Psoas muscle (tissue), 8 donors: ENCODE measurements around the gene CENPB. TPM values are rescaled to one million over a fixed set of nuclear protein-coding genes. Genes with fewer than 3 reads are reported as not detected.
A peak's percentile ranks its signal among the peaks of the same experiment; 100 is the strongest.

Experiments
- ATAC-seq, 4 donors: fragments of 200-7000 bp; cut with Tn5 transposase; one replicate each; pipeline ENCODE4 v1.9.1; 2020; ENCODE audit warnings: moderate library complexity in 3 of 4, mild to moderate bottlenecking in 2 of 4
- DNase-seq, 2 donors: peaks; one replicate each; pipeline ENCODE4 v3.0.0-alpha.2; 2020
- H3K27ac ChIP-seq: fragments of 200-600 bp; one replicate; pipeline ENCODE4 v1.8.0; 2022
- H3K27me3 ChIP-seq, 3 donors: fragments of 200-600 bp in 1 of 3; one replicate each; pipeline versions ENCODE4 v1.6.1 to v1.8.0; 2013 to 2022; ENCODE audit warnings: low read length in 2 of 3, mild to moderate bottlenecking in 2 of 3, moderate library complexity in 1 of 3; ENCODE audit not compliant: insufficient read depth in 3 of 3
- H3K36me3 ChIP-seq, 2 donors: fragments of 200-600 bp in 1 of 2; one replicate each; pipeline versions ENCODE4 v1.6.1 to v1.8.0; 2013 to 2022; ENCODE audit warnings: low read depth in 1 of 2, mild to moderate bottlenecking in 1 of 2, moderate library complexity in 1 of 2; ENCODE audit not compliant: insufficient read depth in 1 of 2
- H3K4me1 ChIP-seq: fragments of 200-600 bp; one replicate; pipeline ENCODE4 v1.8.0; 2022
- H3K4me3 ChIP-seq: fragments of 200-600 bp; one replicate; pipeline ENCODE4 v1.8.0; 2022; ENCODE audit warnings: mild to moderate bottlenecking
- H3K9me3 ChIP-seq: fragments of 200-600 bp; one replicate; pipeline ENCODE4 v1.8.0; 2022
- CTCF ChIP-seq: fragments of 200-600 bp; IDR thresholded peaks from one replicate; pipeline ENCODE4 v1.8.0; 2022; ENCODE audit warnings: antibody characterized with exemption
- WGBS, 3 donors: extraction: QIAGEN DNeasy Blood & Tissue Kit; methylation state at CpG; one replicate each; pipeline versions ENCODE4 v1.1.6 to v1.1.7; 2013; 5-methylcytosine and 5-hydroxymethylcytosine counted together
- intact Hi-C, 2 donors: fragments of 100-400 bp; cut with DNase I; formaldehyde crosslinking; loops; one replicate each; pipeline versions ENCODE4 v1.11.0 to v1.14.2; 2022
- polyA plus RNA-seq, 3 donors: library from polyadenylated mRNA; stranded (reverse); fragments of 200-250 nt; gene quantifications; one replicate each; pipeline ENCODE4 v1.2.3, GENCODE V29; 2013
- total RNA-seq, 4 donors: library from RNA; stranded (reverse); fragmentation: NEBNext Ultra II Directional in 2 of 4; extraction: Animal tissue kit (Norgen Biotek cat#: 25700) in 2 of 4; gene quantifications; one replicate each; pipeline versions ENCODE4 v1.2.1 to v1.2.4, GENCODE V29; 2021 to 2023
- donor health status: healthy with polysubstance abuse.
- donor health status: DM: no; HTN: no; CAD: no; lungs with moderate emphysema.
- donor health status: Bipolar disorder and iron deficiency.
- donor health status: healthy.
- donor health status: DM: yes; HTN: yes; CAD: no.
- donor health status: DM: no; HTN: no; CAD: no.
- donor health status: DM: no; HTN: no; CAD: no.
- donor health status: DM: yes; HTN: yes; CAD: no.

CENPB gene
- total and polyA plus RNA-seq, 7 donors: 74.3 to 144 (median 99.0) TPM

- DNase-seq: no peak
- no peaks in the 10 kb centered on the region for H3K9me3 ChIP-seq
- H3K27me3 ChIP-seq: peaks cover 0 to 16% (median 0%) of the 10 kb centered on the region in 3 donors
- no peak for TF ChIP-seq CTCF
- no peaks in the 10 kb centered on the region for H3K4me1 ChIP-seq
- WGBS, 3 donors: 73 to 78% (median 74%) methylated on average over 7 of the region's 7 CpGs
- no peak overlapping the region for H3K4me3 ChIP-seq
- no peaks in the 10 kb centered on the region for H3K36me3 ChIP-seq
- intact Hi-C loops: no loop called here
- no peak for ATAC-seq
- no peak overlapping the region for H3K27ac ChIP-seq
Observed at GRCh38 chr20:3741836-3742458, 44.6 kb downstream of the CENPB start.

GRCh38 chr20:3740615-3741301, 45.8 kb downstream of the CENPB start:
- intact Hi-C loops: no loop called here
- H3K36me3 ChIP-seq: no peaks in the 10 kb centered on the region
- ATAC-seq (no peak), DNase-seq (no peak)
- H3K27ac ChIP-seq: no peak overlapping the region
- H3K9me3 ChIP-seq: no peaks in the 10 kb centered on the region
- no peak for TF ChIP-seq CTCF
- peaks cover 0 to 13% (median 0%) of the 10 kb centered on the region in 3 donors for H3K27me3 ChIP-seq
- H3K4me1 ChIP-seq: no peaks in the 10 kb centered on the region
- no peak overlapping the region for H3K4me3 ChIP-seq
- WGBS, 3 donors: 89 to 92% (median 91%) methylated on average over 15 of the region's 15 CpGs

GRCh38 chr20:3739926-3740451, 46.6 kb downstream of the CENPB start:
- TF ChIP-seq CTCF: no peak
- intact Hi-C loops: no loop called here

GRCh38 chr20:3739054-3739925, 47.2 kb downstream of the CENPB start:
- Histone ChIP-seq H3K4me3 (no peak overlapping the region), H3K27ac (peak overlapping the region; percentile 55), H3K36me3 (no peaks in the 10 kb centered on the region), H3K9me3 (no peaks in the 10 kb centered on the region), H3K4me1 (no peaks in the 10 kb centered on the region), H3K27me3 (peaks cover 0 to 6% (median 0%) of the 10 kb centered on the region in 3 donors)
- intact Hi-C loops: no loop called here
- ATAC-seq (peak in 3 of 4 donors; percentile 31 to 67 (median 55)), DNase-seq (peak in 1 of 2 donors; percentile 66)
- no peak for TF ChIP-seq CTCF
- 63 to 73% (median 71%) methylated on average over 17 to 19 of the region's 19 CpGs for WGBS, 3 donors

More at GRCh38 chr20:3739926-3740451, 46.6 kb downstream of the CENPB start:
- WGBS, 3 donors: 71 to 73% (median 71%) methylated on average over 7 of the region's 7 CpGs
- no peak for ATAC-seq
- Histone ChIP-seq H3K4me3 (no peak overlapping the region), H3K36me3 (no peaks in the 10 kb centered on the region), H3K27me3 (peaks cover 0 to 8% (median 0%) of the 10 kb centered on the region in 3 donors), H3K27ac (peak overlapping the region; percentile 55), H3K4me1 (no peaks in the 10 kb centered on the region), H3K9me3 (no peaks in the 10 kb centered on the region)
- no peak for DNase-seq
